ENCODE data around the gene DNAJC13. TPM values are rescaled to one million over a fixed set of nuclear protein-coding genes. Genes with fewer than 3 reads are reported as not detected.

DNAJC13 gene
- total and polyA plus RNA-seq, 12 donors: 7.4 to 50.5 (median 38.4) TPM

DNA sequence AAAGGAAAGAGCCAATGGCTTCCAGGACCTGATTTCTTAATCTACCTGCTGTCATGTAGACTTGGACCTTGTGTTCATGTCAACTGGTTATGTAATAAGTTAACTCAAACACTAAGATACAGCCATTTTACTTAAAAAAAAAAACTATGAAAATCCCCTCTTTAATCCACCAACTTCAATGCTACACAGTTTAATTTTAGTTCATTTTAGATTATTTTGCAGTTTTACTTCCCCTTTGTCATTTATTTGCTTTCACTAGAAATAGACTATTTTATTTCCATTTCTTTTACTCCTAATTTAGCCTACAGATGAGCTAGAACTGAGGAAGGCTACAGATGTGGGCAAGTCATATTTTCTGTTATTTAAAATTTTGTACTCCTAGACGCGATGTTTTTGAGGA lies 10.7 kb upstream of the DNAJC13 start:
- TF ChIP-seq POLR2A (IDR thresholded peaks at IDR 0.05): no peak
- TF ChIP-seq, protein P1, sequence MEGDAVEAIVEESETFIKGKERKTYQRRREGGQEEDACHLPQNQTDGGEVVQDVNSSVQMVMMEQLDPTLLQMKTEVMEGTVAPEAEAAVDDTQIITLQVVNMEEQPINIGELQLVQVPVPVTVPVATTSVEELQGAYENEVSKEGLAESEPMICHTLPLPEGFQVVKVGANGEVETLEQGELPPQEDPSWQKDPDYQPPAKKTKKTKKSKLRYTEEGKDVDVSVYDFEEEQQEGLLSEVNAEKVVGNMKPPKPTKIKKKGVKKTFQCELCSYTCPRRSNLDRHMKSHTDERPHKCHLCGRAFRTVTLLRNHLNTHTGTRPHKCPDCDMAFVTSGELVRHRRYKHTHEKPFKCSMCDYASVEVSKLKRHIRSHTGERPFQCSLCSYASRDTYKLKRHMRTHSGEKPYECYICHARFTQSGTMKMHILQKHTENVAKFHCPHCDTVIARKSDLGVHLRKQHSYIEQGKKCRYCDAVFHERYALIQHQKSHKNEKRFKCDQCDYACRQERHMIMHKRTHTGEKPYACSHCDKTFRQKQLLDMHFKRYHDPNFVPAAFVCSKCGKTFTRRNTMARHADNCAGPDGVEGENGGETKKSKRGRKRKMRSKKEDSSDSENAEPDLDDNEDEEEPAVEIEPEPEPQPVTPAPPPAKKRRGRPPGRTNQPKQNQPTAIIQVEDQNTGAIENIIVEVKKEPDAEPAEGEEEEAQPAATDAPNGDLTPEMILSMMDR (IDR thresholded peaks at IDR 0.05): no peak
- H3K4me1 ChIP-seq (replicated peaks in 1 of 2): peaks cover 9 to 24% of the 10 kb centered on the region in 2 donors
- no peak overlapping the region for H3K27ac ChIP-seq
- DNase-seq: no peak
- WGBS, 4 donors: 94 to 97% (median 96%) methylated on average over 2 of the region's 2 CpGs
- no peaks in the 10 kb centered on the region for H3K27me3 ChIP-seq
- no peaks in the 10 kb centered on the region for H3K9me3 ChIP-seq (replicated peaks in 1 of 3)
- intact Hi-C loops (cut with DNase I): no loop called here
- H3K4me3 ChIP-seq: no peak overlapping the region
- H3K36me3 ChIP-seq (replicated peaks in 1 of 2): no peaks in the 10 kb centered on the region

DNA sequence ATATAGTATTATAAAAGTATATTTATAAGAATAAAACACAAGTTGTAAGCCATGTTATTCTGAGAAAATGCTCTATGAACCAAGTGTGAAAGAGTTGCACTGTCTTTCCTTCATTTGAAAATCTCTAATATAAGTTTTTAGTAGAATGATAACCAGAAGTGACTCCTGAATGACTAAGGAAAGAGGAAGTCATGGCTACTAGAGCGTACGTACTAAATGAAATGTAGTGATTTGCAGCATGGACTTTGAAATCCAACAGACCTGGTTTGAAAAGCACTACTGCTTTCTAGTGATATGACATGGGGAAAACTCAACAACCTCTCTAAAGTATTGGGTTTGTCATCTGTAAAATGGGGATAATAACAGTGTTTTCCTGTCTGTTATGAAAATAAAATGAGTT lies 10.3 kb upstream of the DNAJC13 start:
- no peak for DNase-seq
- Histone ChIP-seq H3K27ac (no peak overlapping the region), H3K4me3 (no peak overlapping the region), H3K27me3 (no peaks in the 10 kb centered on the region), H3K36me3 (replicated peaks in 1 of 2) (no peaks in the 10 kb centered on the region), H3K4me1 (replicated peaks in 1 of 2) (peaks cover 9 to 24% of the 10 kb centered on the region in 2 donors), H3K9me3 (replicated peaks in 1 of 3) (no peaks in the 10 kb centered on the region)
- intact Hi-C loops (cut with DNase I): no loop called here
- TF ChIP-seq POLR2A (IDR thresholded peaks at IDR 0.05): no peak
- TF ChIP-seq, protein P1 (IDR thresholded peaks at IDR 0.05): no peak
- 76 to 87% (median 79%) methylated on average over 2 of the region's 2 CpGs for WGBS, 4 donors

DNA sequence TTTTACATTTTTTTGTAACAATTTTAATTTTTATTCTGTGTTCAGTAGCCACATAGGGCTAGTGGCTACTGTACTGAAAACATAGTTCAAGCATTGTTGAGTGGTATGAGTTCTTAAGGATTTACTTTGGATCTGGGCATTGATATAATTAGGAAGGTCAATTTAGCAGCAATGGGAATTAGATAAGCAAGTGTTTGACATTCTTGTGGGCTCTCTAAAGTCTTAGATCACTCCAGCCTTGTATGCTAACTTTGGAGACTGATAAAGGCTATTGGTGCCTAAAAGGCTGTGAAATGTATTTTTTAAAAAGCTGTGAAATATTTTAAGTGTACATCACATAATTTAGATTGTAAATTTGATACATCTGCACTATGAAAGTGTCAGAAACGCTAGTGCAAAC lies 2.5 kb upstream of the DNAJC13 start:
- intact Hi-C loops (cut with DNase I): no loop called here
- WGBS, 4 donors: 72 to 80% (median 74%) methylated on average over 1 of the region's 1 CpG
- no peak for DNase-seq

DNA sequence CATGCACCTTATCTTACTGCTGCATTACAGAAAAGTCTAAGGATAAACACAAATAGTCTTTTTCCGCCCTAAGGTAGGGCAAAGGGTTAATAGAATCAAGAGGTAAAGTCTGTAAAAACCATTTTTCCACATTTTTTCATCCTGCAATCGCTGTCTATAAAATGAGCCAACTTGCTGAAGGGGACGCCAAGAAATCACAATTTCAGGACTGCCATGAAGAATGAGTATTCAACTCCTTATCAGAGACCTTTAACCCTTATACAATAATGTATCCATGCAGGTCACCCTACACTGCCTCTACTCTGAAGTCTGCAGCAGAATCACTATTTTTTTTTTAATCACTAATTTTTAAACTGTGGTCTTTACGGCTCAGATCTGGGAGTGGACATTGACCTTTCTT lies 1.1 kb upstream of the DNAJC13 start:
- Histone ChIP-seq H3K36me3 (replicated peaks in 1 of 2) (no peaks in the 10 kb centered on the region), H3K4me1 (replicated peaks in 1 of 2) (peaks cover 0 to 27% of the 10 kb centered on the region in 2 donors), H3K4me3 (no peak overlapping the region), H3K9me3 (replicated peaks in 1 of 3) (no peaks in the 10 kb centered on the region), H3K27me3 (no peaks in the 10 kb centered on the region), H3K27ac (no peak overlapping the region)
- no peak for DNase-seq
- intact Hi-C loops (cut with DNase I): no loop called here
- WGBS, 4 donors: 72 to 84% (median 78%) methylated on average over 4 of the region's 4 CpGs
- TF ChIP-seq, protein P1 (IDR thresholded peaks at IDR 0.05): no peak
- TF ChIP-seq POLR2A (IDR thresholded peaks at IDR 0.05): no peak

More for the DNA sequence above, 2.5 kb upstream of the DNAJC13 start:
- TF ChIP-seq POLR2A (IDR thresholded peaks at IDR 0.05): no peak
- Histone ChIP-seq H3K9me3 (replicated peaks in 1 of 3) (no peaks in the 10 kb centered on the region), H3K4me1 (replicated peaks in 1 of 2) (peaks cover 0 to 19% of the 10 kb centered on the region in 2 donors), H3K4me3 (no peak overlapping the region), H3K27ac (no peak overlapping the region), H3K36me3 (replicated peaks in 1 of 2) (no peaks in the 10 kb centered on the region), H3K27me3 (no peaks in the 10 kb centered on the region)

DNA sequence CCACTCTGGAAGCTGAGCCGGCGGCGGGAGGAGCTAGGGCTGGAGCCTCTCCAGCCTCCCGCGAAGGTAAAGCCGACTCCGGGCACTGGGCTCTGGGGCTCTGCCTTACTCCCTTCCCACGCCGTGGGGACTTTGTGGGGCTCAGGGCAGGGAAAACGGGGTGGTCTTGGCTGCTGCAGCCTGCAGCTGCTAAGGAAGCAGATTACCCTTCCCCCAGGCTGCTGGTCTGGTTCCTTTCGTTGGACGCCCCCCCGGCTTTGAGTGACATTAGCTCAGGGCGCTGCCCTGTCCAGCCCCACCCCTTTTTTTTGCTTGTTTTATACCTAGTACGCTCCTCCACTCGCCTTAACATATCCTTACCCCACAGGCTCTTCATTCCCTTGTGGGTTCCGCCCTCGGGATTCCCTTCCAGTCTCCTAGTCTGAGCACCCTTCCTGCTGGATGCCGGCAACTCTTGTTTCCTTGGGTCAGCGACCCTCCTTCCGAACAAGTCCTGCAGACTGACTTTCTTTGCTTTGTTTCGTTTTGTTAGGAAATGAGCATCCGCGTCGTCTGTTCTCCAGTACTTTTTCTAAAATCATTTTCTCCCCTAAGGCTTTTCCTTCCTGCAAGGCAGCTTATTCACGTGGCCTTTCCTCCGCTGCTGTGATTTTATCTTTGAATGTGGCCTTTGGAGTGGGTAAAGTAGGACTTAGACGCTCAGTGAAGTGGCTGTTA lies 551 bp downstream of the DNAJC13 start:
- Histone ChIP-seq H3K4me3 (peak overlapping the region; percentile 69 to 100 (median 87)), H3K4me1 (replicated peaks in 1 of 2) (peaks cover 5 to 27% of the 10 kb centered on the region in 2 donors), H3K36me3 (replicated peaks in 1 of 2) (no peaks in the 10 kb centered on the region), H3K9me3 (replicated peaks in 1 of 3) (no peaks in the 10 kb centered on the region), H3K27ac (peak overlapping the region; percentile 78 to 93 (median 91)), H3K27me3 (no peaks in the 10 kb centered on the region)
- intact Hi-C loops (cut with DNase I): no loop called here
- 0% methylated on average over 19 to 28 of the region's 28 CpGs for WGBS, 4 donors
- no peak for TF ChIP-seq POLR2A (IDR thresholded peaks at IDR 0.05)
- TF ChIP-seq, protein P1 (IDR thresholded peaks at IDR 0.05): no peak
- DNase-seq: peak; percentile 61 to 75 (median 68)
